Neural cell (in vitro differentiated cells): ENCODE measurements around the gene SLCO4A1. TPM values are rescaled to one million over a fixed set of nuclear protein-coding genes. Genes with fewer than 3 reads are reported as not detected.

Source experiments
- H2AFZ ChIP-seq: fragments of 200-600, 300-800 bp; sonication (generic), shearing (Covaris generic); 2 replicates; pipeline ENCODE4 v1.6.0; 2014; ENCODE audit warnings: low read depth, mild to moderate bottlenecking, antibody characterized with exemption, low read length, moderate library complexity
- H3F3A ChIP-seq: fragments of 200-600 bp; shearing (Covaris generic); 2 replicates; pipeline ENCODE4 v1.6.1; 2016; ENCODE audit warnings: mild to moderate bottlenecking, moderate library complexity, mixed read lengths, antibody characterized with exemption, low read length; ENCODE audit not compliant: insufficient read depth, poor library complexity, severe bottlenecking
- H3K27ac ChIP-seq: fragments of 200-600, 300-800 bp; sonication (generic), shearing (Covaris generic); 2 replicates; pipeline ENCODE4 v1.5.1; 2014; ENCODE audit warnings: mild to moderate bottlenecking, low read length, moderate library complexity
- H3K27me3 ChIP-seq: fragments of 300-800, 200-600 bp; sonication (generic), shearing (Covaris generic); 2 replicates; pipeline ENCODE4 v1.6.0; 2014; ENCODE audit warnings: mild to moderate bottlenecking, low read depth, low read length, moderate library complexity; ENCODE audit not compliant: insufficient read depth
- H3K36me3 ChIP-seq: fragments of 300-800, 200-600 bp; sonication (generic), shearing (Covaris generic); 2 replicates; pipeline ENCODE4 v1.5.1; 2014; ENCODE audit warnings: mild to moderate bottlenecking, antibody characterized with exemption, low read length, moderate library complexity; ENCODE audit not compliant: insufficient read depth
- H3K4me2 ChIP-seq: fragments of 300-800, 200-600 bp; sonication (generic), shearing (Covaris generic); 2 replicates; pipeline ENCODE4 v1.6.0; 2014; ENCODE audit warnings: mild to moderate bottlenecking, low read length
- H3K4me3 ChIP-seq: fragments of 300-800, 200-600 bp; sonication (generic), shearing (Covaris generic); 2 replicates; pipeline ENCODE4 v1.5.1; 2014; ENCODE audit warnings: mild to moderate bottlenecking, low read length, moderate library complexity
- H3K79me2 ChIP-seq: fragments of 200-600 bp; shearing (Covaris generic); replicated peaks from 2 replicates; pipeline ENCODE4 v1.6.0; 2014; ENCODE audit warnings: mild to moderate bottlenecking, low read length, moderate library complexity; ENCODE audit not compliant: insufficient read depth
- H3K9ac ChIP-seq: fragments of 300-800, 200-600 bp; sonication (generic), shearing (Covaris generic); 2 replicates; pipeline ENCODE4 v1.6.1; 2016; ENCODE audit warnings: mild to moderate bottlenecking, low read length, mixed read lengths
- H3K9me2 ChIP-seq: fragments of 200-600 bp; shearing (Covaris generic); 2 replicates; pipeline ENCODE4 v1.6.1; 2016; ENCODE audit warnings: mild to moderate bottlenecking, low read length, mixed read lengths; ENCODE audit not compliant: insufficient read depth
- H3K9me3 ChIP-seq: fragments of 200-600, 300-800 bp; sonication (generic), shearing (Covaris generic); 2 replicates; pipeline ENCODE4 v1.6.1; 2016; ENCODE audit warnings: mild to moderate bottlenecking, mixed run types, low read length, moderate library complexity, mixed read lengths
- H4K20me1 ChIP-seq: fragments of 200-600 bp; shearing (Covaris generic); 2 replicates; pipeline ENCODE4 v1.6.1; 2016; ENCODE audit warnings: mild to moderate bottlenecking, mixed run types; ENCODE audit not compliant: insufficient read depth
- EP300 ChIP-seq: fragments of 450-650 bp; conservative IDR thresholded peaks from 2 replicates; pipeline ENCODE4 v1.6.1; 2014; ENCODE audit warnings: antibody characterized with exemption, mild to moderate bottlenecking, moderate library complexity; ENCODE audit not compliant: poor library complexity, severe bottlenecking
- EZH2 ChIP-seq: fragments of 200-600, 300-800 bp; shearing (Covaris generic), sonication (generic); IDR thresholded peaks from 2 replicates; pipeline ENCODE4 v1.6.1; 2014; ENCODE audit warnings: antibody characterized with exemption, low read length, borderline replicate concordance, mild to moderate bottlenecking; ENCODE audit not compliant: insufficient read depth, poor library complexity, severe bottlenecking
- MXI1 ChIP-seq: fragments of 450-650 bp; conservative IDR thresholded peaks from 2 replicates; pipeline ENCODE4 v1.6.1; 2014; ENCODE audit warnings: antibody characterized with exemption, mild to moderate bottlenecking; ENCODE audit not compliant: poor library complexity, severe bottlenecking
- POLR2AphosphoS5 ChIP-seq: IDR thresholded peaks from 2 replicates; pipeline ENCODE4 v1.6.1; 2012
- RAD21 ChIP-seq: fragments of 450-650 bp; conservative IDR thresholded peaks from 2 replicates; pipeline ENCODE4 v1.6.1; 2014; ENCODE audit warnings: antibody characterized with exemption, mild to moderate bottlenecking, moderate library complexity
- TAF1 ChIP-seq: IDR thresholded peaks from 2 replicates; pipeline ENCODE4 v1.6.1; 2012; ENCODE audit warnings: low read depth
- polyA plus RNA-seq: library from polyadenylated mRNA; depleted of rRNA; stranded (reverse); fragments of >200 nt; gene quantifications from 2 replicates; pipeline ENCODE4 v1.2.3, GENCODE V29; 2014
- TF ChIP-seq, protein P1 (sequence below): fragments of 450-650 bp; IDR thresholded peaks from 2 replicates; pipeline ENCODE4 v1.5.1; 2014; ENCODE audit warnings: antibody characterized with exemption, mild to moderate bottlenecking, moderate library complexity; ENCODE audit not compliant: poor library complexity, severe bottlenecking
- TF ChIP-seq, protein P2 (sequence below): IDR thresholded peaks from 2 replicates; pipeline ENCODE4 v1.6.1; 2012; ENCODE audit warnings: borderline replicate concordance

SLCO4A1 gene
- polyA plus RNA-seq, 1 donor from 2014 or later = 3.5 TPM

DNA sequence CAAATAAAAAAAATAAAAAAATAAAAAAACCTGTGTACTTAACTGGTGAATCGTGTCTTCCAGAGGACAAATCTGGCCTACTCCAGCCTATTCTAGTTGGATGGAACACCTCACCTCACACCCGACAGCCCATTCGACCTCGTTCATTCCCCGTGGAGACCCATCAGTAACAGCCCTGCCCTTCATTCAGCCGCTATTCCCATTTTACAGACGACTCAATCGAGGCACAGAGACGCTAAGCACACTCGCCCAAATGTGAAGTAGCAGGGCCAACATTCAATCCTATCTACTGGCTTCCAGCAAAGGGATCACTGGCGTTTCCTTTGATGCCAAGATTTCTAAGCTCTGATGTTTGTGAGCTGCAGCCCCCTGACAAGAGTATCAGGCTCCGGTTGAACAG lies 64.6 kb downstream of the SLCO4A1 start:
- Histone ChIP-seq H3K9me3 (no peaks in the 10 kb centered on the region), H3K4me2 (no peak overlapping the region), H3K4me3 (no peak overlapping the region), H4K20me1 (no peaks in the 10 kb centered on the region), H3K36me3 (no peaks in the 10 kb centered on the region), H3K27me3 (peaks cover 34% of the 10 kb centered on the region), H3K9ac (no peak overlapping the region), H3K9me2 (no peaks in the 10 kb centered on the region), H3K79me2 (no peaks in the 10 kb centered on the region), H3F3A (no peaks in the 10 kb centered on the region), H3K27ac (no peak overlapping the region), H2AFZ (no peak overlapping the region)
- TF ChIP-seq POLR2AphosphoS5 = no peak
- no peak for TF ChIP-seq MXI1
- no peak for TF ChIP-seq EZH2
- no peak for TF ChIP-seq RAD21
- no peak for TF ChIP-seq EP300
- no peak for TF ChIP-seq TAF1
- TF ChIP-seq, protein P1, sequence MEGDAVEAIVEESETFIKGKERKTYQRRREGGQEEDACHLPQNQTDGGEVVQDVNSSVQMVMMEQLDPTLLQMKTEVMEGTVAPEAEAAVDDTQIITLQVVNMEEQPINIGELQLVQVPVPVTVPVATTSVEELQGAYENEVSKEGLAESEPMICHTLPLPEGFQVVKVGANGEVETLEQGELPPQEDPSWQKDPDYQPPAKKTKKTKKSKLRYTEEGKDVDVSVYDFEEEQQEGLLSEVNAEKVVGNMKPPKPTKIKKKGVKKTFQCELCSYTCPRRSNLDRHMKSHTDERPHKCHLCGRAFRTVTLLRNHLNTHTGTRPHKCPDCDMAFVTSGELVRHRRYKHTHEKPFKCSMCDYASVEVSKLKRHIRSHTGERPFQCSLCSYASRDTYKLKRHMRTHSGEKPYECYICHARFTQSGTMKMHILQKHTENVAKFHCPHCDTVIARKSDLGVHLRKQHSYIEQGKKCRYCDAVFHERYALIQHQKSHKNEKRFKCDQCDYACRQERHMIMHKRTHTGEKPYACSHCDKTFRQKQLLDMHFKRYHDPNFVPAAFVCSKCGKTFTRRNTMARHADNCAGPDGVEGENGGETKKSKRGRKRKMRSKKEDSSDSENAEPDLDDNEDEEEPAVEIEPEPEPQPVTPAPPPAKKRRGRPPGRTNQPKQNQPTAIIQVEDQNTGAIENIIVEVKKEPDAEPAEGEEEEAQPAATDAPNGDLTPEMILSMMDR = no peak

DNA sequence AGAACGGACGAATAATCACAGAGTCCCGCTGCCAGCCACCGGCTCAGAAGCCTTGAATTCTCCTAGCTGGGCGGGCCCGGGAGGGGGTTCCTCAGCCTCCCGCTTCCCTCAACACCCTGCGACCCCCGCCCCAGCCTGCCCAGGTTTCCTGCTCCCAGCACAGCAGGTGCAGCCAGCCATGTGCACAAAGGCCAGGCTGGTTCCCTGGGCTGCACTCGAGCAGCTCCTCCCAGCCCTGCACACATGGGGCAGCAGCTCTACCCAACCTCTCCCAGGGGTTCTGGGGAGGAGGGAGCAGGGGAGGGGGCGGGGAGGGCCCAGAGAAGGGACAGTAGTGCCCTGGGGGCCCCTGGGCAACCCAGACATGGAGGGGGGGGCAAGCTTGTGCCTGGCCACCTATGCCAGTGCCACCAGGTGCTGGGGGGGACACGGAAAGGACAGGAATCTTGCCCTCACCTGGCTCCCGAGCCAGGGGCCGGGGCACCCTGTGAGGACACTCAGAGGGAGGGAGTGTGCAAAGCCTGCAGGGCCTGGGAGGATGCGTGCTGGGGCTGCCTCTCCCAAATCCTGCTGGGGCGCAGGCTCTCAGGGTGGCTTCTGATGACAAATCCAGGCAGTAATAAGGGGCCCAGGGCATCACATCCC lies 65.1 kb downstream of the SLCO4A1 start:
- Histone ChIP-seq H3K4me3 (no peak overlapping the region), H3K79me2 (no peaks in the 10 kb centered on the region), H3F3A (no peaks in the 10 kb centered on the region), H3K36me3 (no peaks in the 10 kb centered on the region), H3K4me2 (no peak overlapping the region), H4K20me1 (no peaks in the 10 kb centered on the region), H3K9ac (no peak overlapping the region), H2AFZ (no peak overlapping the region), H3K27ac (no peak overlapping the region), H3K9me3 (no peaks in the 10 kb centered on the region), H3K27me3 (peaks cover 34% of the 10 kb centered on the region), H3K9me2 (no peaks in the 10 kb centered on the region)
- TF ChIP-seq, protein P1 = no peak
- no peak for TF ChIP-seq EP300
- TF ChIP-seq, protein P2, sequence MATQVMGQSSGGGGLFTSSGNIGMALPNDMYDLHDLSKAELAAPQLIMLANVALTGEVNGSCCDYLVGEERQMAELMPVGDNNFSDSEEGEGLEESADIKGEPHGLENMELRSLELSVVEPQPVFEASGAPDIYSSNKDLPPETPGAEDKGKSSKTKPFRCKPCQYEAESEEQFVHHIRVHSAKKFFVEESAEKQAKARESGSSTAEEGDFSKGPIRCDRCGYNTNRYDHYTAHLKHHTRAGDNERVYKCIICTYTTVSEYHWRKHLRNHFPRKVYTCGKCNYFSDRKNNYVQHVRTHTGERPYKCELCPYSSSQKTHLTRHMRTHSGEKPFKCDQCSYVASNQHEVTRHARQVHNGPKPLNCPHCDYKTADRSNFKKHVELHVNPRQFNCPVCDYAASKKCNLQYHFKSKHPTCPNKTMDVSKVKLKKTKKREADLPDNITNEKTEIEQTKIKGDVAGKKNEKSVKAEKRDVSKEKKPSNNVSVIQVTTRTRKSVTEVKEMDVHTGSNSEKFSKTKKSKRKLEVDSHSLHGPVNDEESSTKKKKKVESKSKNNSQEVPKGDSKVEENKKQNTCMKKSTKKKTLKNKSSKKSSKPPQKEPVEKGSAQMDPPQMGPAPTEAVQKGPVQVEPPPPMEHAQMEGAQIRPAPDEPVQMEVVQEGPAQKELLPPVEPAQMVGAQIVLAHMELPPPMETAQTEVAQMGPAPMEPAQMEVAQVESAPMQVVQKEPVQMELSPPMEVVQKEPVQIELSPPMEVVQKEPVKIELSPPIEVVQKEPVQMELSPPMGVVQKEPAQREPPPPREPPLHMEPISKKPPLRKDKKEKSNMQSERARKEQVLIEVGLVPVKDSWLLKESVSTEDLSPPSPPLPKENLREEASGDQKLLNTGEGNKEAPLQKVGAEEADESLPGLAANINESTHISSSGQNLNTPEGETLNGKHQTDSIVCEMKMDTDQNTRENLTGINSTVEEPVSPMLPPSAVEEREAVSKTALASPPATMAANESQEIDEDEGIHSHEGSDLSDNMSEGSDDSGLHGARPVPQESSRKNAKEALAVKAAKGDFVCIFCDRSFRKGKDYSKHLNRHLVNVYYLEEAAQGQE = no peak
